G401 (cell line): ENCODE results near the gene MVB12B. TPM values are rescaled to one million over a fixed set of nuclear protein-coding genes. Genes with fewer than 3 reads are reported as not detected.
A peak's percentile ranks its signal among the peaks of the same experiment; 100 is the strongest.

Source experiments
- DNase-seq: peaks from one replicate; pipeline ENCODE4 v3.0.0-alpha.2; 2015; ENCODE audit warnings: low spot score
- in situ Hi-C: cut with HindIII; loops from 2 replicates; pipeline ENCODE4 v1.10.0; 2016; ENCODE audit warnings: low sequenced_read_pairs, mixed read lengths
- total RNA-seq: library from RNA; depleted of rRNA; stranded (reverse); fragments of >200 nt; shearing (Covaris generic); gene quantifications from 2 replicates; pipeline ENCODE4 v1.2.3, GENCODE V29; 2014

MVB12B gene
- total RNA-seq, 1 experiment from 2014 or later, result 7.0 TPM

DNA sequence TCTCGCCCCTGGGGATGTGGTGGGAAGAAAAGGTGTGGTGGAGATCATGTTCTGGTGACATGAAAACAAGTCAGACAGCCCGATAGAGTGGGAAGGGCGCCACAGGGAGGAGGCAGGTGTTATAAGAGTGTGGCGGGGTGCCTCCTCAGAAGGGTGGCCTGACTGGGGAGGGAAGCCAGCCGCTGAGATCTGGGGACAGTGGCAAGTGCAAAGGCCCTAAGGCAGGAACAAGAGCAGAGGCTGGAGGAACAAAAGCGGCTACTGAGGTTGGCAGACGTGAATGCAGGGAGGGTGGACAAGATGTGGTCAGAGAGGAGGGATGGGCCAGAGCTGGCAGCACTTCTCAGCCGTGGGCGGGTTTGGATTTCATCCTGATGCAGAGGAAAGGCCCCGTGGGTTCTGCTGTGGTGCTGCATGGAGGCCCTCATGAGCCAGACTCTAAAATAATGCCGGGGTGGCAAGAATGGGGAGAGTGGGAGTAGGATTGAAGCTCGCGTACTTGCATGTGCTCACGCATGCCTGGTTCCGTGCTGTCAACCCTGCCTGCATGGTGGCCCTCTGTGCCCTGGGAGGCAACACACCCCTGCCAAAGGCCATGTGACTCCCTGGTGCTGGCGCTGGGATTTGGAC is 89.2 kb downstream of the MVB12B start:
- in situ Hi-C loops, result no loop called here
- DNase-seq, result no peak

GRCh38 chr9:126417043-126417442 is 90.4 kb downstream of the MVB12B start:
- in situ Hi-C loops, result no loop called here
- no peak for DNase-seq

- no peak for DNase-seq
- in situ Hi-C loops, result no loop called here
Observed at GRCh38 chr9:126417684-126418083, 91.1 kb downstream of the MVB12B start.

- in situ Hi-C loops, result no loop called here
Observed at GRCh38 chr9:126418608-126419007, 92.0 kb downstream of the MVB12B start.

DNA sequence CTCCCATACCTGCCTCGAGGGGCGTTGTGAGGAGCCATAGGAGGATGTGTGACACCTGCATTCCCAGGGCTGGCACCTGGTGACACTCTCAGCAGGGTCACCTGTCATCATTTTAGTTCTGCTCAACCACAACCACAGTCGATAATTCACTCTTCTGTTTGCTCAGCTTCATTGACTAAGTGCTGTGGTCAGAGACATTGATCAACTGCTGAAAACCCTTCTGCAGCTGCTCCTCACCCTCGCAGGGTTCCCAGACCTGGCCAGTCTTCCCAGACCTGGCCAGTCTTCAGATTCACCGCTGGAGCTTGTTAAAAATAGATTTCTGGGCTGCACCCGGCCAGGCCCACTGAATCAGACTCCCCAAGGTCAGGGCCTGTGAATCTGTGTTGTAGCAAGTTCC is 92.8 kb downstream of the MVB12B start:
- no peak for DNase-seq
- in situ Hi-C loops, result no loop called here

More at GRCh38 chr9:126418608-126419007, 92.0 kb downstream of the MVB12B start:
- DNase-seq, result no peak

- in situ Hi-C loops, result no loop called here
- DNase-seq, result no peak
Observed at GRCh38 chr9:126420135-126420534, 93.5 kb downstream of the MVB12B start.

DNA sequence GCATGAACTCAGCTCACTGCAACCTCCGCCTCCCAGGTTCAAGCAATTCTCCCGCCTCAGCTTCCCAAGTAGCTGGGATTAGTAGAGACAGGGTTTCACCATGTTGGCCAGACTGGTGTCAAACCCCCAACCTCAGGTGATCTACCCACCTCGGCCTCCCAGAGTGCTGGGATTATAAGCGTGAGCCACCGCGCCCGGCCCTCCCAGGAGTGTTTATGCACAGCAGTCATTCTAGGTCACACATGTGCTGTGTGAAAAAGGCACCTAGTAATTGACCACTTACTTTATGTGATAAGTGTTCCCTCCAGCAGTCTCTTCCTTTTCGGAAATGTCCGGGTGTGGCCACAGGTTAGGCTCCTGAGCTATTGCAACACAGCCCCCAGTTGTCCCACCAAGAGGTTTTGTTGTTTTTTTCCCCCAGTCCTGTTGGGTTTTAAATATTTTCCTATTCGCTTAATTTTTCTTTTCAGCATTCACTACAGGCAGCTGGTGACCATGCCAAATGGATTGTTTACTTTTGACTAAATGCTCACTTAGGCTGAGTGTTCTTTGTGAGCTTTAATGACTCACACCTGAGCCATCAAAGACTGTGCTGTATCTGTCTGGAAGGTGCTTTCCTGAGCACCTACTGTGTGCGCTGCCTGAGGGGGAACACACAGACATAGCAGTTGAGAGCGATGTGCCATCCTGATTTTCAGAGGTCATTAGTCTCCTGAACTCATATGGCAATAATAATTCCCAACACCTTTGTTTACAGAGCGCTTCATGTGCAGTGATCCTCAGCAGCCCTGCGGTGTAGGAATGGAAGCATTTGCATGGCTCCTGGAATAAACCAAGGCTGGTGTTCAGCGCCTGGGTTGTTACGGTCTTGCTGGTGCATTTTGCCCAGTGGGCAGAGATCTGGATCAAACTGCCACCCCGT is 94.3 kb downstream of the MVB12B start:
- in situ Hi-C loops, result no loop called here
- DNase-seq, result no peak

DNA sequence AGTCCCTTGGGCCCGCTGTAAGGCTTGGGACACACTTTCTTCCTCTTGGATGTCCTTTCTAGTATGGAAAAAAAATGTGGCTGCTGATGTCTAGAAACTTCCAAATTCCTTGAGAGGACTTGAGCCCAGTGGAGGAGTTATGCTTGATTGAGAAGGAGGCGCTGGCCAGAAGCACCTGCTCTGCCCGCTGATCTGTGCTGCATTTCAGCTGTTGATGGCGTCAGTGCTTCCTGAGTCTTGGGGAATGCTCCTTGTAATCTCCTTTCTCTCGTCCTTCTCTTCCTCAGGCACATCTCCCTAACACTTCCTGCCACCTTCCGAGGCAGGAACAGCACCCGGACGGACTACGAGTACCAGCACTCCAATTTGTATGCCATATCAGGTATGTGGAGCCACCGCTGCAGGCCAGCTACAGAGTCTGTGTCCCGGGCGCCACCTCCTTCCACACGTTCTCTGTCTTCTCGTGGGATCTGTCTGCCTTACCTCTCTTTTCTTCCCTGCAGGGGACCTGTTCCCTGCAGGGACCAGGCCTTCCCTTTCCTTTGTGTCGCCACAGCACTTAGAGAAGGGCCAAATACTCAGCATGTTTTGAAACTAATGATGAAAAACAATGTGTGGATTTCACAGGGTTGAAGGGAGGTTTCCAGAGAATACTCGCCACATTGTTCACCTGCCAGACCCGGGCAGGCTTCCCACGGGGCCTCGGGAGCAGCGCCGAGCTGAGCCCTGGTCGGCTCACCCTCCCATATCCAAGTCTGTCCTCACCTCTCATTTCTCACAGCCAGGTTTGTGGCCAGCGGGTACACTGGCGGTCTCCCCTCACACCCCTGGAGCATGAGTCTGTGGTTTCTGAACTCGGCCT is 95.2 kb downstream of the MVB12B start:
- in situ Hi-C loops, result no loop called here
- DNase-seq, result peak; percentile 77

GRCh38 chr9:126423142-126423915 is 96.7 kb downstream of the MVB12B start:
- in situ Hi-C loops, result no loop called here
- peak; percentile 91 for DNase-seq

GRCh38 chr9:126423916-126424185 is 97.2 kb downstream of the MVB12B start:
- DNase-seq, result peak; percentile 76
- in situ Hi-C loops, result no loop called here

- no peak for DNase-seq
- in situ Hi-C loops, result no loop called here
Observed at GRCh38 chr9:126424511-126424910, 97.9 kb downstream of the MVB12B start.

GRCh38 chr9:126428534-126429175 is 102.0 kb downstream of the MVB12B start:
- in situ Hi-C loops, result no loop called here
- DNase-seq, result no peak

DNA sequence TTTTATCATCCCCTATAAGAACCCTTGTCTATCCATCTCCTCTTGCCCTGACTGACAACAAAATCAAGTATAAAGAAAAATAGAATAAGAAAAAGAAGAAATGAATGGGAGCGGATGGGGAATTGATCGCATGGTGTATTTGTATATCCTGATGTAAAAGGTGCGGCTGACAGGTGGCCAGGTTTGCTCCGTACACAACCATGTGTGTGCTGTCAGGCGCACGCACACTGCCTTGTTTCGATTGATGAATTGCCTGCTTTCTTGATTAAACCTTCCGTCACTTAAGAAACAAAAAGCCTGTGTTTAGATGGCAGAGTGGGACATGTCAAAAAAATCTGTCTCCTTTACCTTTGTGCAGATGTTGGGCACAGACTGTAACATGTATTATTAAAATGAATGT is 102.6 kb downstream of the MVB12B start:
- in situ Hi-C loops, result no loop called here
- no peak for DNase-seq

DNA sequence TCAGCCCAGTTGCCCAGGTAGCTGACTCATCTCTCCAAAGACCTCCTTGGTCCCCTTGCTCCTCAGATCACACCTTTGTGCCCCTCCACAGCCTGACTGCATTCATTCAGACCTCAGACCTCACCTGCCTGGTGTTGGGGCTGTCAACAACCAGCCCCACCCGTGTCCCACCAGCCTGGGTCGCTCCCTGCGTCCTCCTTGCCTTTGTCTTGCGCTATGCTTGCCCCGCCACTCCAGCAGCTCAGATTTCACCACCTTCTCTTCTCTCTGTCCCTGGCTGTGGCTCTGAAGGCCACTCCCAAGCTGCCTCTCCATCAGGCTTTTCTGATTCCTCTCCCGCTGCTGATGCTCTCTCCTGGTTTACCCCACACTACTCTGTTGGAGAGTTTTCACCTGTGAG is 103.5 kb downstream of the MVB12B start:
- DNase-seq, result no peak
- in situ Hi-C loops, result no loop called here

DNA sequence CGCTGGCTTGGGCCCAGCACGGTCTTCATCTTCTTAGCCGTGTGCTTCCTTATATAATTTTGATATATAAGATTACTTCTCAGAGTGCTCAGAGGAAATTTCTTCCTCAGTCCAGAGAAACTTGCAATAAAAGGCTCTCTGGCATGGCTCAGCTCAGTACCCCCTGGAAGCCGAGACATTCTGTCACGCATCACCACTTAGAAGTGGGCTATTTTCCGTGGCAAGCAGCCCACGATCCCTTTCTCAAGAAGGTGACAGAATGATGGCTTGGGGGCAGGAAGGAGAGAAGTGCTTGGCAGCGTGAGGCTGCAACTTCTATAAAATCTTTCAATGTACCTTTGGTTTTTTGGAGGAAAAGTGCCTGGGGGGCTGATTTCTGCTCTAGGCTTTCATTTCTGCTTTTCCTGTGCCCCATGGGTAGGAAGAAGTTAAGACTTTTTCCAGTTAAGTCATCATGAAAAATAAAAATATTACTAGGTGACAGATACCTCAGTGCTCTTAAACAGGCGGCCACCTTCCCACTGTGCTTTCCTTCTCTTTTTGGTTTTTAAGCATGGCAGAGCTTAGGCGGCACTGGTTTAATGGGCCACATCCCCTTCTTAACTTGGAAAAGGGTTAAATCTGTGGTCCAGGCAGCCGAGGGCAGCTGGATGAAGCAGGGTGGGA is 104.6 kb downstream of the MVB12B start:
- no peak for DNase-seq
- in situ Hi-C loops, result no loop called here

- no peak for DNase-seq
- in situ Hi-C loops, result no loop called here
Observed at GRCh38 chr9:126432659-126433058, 106.0 kb downstream of the MVB12B start.

DNA sequence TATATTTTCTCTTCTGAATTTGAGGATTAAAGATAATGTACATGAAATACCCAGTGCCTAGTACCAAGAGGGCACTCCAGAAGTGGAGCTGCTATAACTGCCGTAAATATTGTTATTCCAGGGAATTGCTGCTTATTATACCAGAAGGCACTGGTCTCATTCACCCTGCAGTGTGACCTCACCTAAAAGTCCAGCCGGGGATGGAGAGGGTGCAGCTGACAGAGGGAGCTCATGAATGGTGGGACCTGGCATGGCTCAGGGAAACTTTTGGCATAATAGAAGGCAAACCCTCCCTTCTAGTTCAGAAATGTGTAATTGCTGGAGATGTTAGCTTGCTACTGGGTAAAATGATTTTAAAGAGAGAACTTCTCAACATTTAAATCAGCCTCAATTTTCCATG is 108.5 kb downstream of the MVB12B start:
- DNase-seq, result no peak
- in situ Hi-C loops, result no loop called here

DNA sequence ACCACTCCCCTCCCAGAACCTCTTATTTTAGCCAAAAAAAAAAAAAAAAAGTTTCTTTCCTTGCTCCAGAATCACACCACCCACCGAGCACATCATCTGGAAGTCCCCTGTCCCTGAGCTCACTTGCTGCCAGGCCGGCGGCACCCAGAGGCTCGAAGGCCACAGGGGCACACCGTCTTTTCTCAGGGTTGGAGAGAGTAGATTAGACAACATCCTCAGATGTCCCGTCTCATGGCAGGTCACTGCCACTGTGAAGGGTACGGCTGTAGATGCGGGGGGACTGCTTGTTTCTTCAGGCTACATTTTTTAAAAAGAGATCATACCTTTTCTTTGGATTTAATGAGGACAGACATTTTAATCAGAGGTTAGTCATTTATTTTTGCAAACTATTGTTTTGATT is 109.0 kb downstream of the MVB12B start:
- DNase-seq, result no peak
- in situ Hi-C loops, result no loop called here
